ENCODE data around the gene OR51B2.

DNA sequence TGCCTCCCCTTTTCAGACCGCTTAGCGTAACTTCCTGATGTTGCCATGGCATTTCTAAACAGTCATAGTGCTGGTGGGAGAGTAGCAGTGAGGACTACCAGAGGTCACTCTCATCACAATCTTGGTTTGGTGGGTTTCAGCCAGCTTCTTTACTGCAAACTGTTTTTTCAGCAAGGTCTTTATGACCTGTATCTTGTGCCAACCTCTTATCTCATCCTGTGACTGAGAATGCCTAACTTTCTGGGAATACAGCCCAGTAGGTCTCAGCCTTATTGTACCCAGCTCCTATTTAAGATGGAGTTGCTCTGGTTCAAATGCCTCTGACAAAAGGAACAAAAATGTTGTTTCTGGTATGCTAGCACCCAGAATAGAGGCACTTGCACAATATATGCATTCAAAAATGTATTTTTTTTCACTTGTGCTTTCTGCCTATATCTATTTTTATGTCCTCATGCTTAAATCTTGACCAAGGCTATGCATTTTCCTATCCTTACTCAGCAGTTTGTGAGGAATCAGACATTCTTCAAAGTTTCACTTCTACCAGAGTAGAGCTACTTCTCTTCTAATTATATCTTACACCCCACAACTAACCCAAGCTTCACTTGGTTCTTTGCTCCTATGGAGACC, 43.5 kb upstream of the OR51B2 start:
- no peak for TF ChIP-seq CTBP1 (IDR thresholded peaks at IDR 0.05; ENCODE audit: borderline replicate concordance)
- TF ChIP-seq SP1 (IDR thresholded peaks at IDR 0.05) = no peak
- TF ChIP-seq NFRKB (IDR thresholded peaks at IDR 0.05) = no peak
- no peak for TF ChIP-seq ZNF384 (IDR thresholded peaks at IDR 0.05)

All from HEK293T (cell line).